Activated CD4-positive, alpha-beta memory T cell treated with anti-CD3 and anti-CD28 coated beads for 36 hours (primary cell): ENCODE data around the gene CCDC127. TPM values are rescaled to one million over a fixed set of nuclear protein-coding genes. Genes with fewer than 3 reads are reported as not detected.

Source experiments
- CTCF ChIA-PET: fragments of 350-600 bp; sonication (Branson Sonifier 250); formaldehyde crosslinking; loops from one replicate; lab custom pipeline; 2021; ENCODE audit warnings: antibody characterized with exemption, inconsistent platforms; lab: Charles Lee
- POLR2A ChIA-PET: fragments of 350-600 bp; sonication (Branson Sonifier 250); formaldehyde crosslinking; loops from one replicate; lab custom pipeline; 2021; ENCODE audit warnings: antibody characterized with exemption; lab: Charles Lee
- DNase-seq: peaks from one replicate; pipeline ENCODE4 v3.0.0-alpha.2; 2020
- H3K27ac Mint-ChIP-seq: one replicate; pipeline ENCODE4 v1.8.0; 2021; ENCODE audit warnings: mixed read lengths
- H3K27me3 Mint-ChIP-seq: one replicate; pipeline ENCODE4 v1.8.0; 2021; ENCODE audit warnings: mixed read lengths
- H3K36me3 Mint-ChIP-seq: one replicate; pipeline ENCODE4 v1.8.0; 2021; ENCODE audit warnings: mixed read lengths
- H3K4me1 Mint-ChIP-seq: one replicate; pipeline ENCODE4 v1.8.0; 2021; ENCODE audit warnings: low read depth, mixed read lengths
- H3K4me3 Mint-ChIP-seq: one replicate; pipeline ENCODE4 v1.8.0; 2021; ENCODE audit warnings: mild to moderate bottlenecking, mixed read lengths
- H3K9me3 Mint-ChIP-seq: one replicate; pipeline ENCODE4 v1.8.0; 2021; ENCODE audit warnings: mixed read lengths
- intact Hi-C: fragments of 100-400 bp; cut with micrococcal nuclease; formaldehyde crosslinking; loops from one replicate; pipeline ENCODE4 v1.15.1; 2023
- total RNA-seq, 2 experiments: library from RNA; stranded (reverse); gene quantifications; one replicate each; pipeline ENCODE4 v1.2.3, GENCODE V29; 2021

CCDC127 gene
- total RNA-seq, 2 experiments from 2014 or later, result 4.3 to 5.0 TPM

DNA sequence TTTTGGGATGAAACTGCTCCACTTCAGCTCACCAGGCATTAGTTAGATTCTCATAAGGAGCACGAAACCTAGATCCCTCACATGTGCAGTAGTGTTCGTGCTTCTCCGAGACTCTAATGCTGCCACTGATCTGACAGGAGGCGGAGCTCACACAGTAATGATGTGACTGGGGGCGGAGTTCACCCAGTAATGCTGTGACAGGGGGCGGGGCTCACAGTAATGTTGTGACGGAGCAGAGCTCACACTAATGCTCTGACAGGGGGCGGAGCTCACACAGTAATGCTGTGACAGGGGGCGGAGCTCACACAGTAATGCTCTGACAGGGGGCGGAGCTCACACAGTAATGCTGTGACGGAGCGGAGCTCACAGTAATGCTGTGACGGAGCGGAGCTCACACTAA, 53.7 kb downstream of the CCDC127 start:
- intact Hi-C loops, result no loop called here
- POLR2A ChIA-PET, result no interaction called here
- CTCF ChIA-PET, result interaction anchor here (1.1 kb wide), 1 partner anchor 25 kb away, joined by 3 read pairs; no protein-coding TSS in a partner anchor
- Mint-ChIP-seq H3K4me1 (no peaks in the 10 kb centered on the region), H3K4me3 (no peak overlapping the region), H3K27me3 (peaks cover 13% of the 10 kb centered on the region), H3K9me3 (no peaks in the 10 kb centered on the region), H3K27ac (no peak overlapping the region), H3K36me3 (no peaks in the 10 kb centered on the region)
- no peak for DNase-seq

- Mint-ChIP-seq H3K27ac (no peak overlapping the region), H3K27me3 (peaks cover 14% of the 10 kb centered on the region), H3K4me3 (no peak overlapping the region), H3K36me3 (no peaks in the 10 kb centered on the region), H3K4me1 (no peaks in the 10 kb centered on the region), H3K9me3 (no peaks in the 10 kb centered on the region)
- ChIA-PET CTCF (interaction anchor here (1.1 kb wide), 1 partner anchor 25 kb away, joined by 3 read pairs; no protein-coding TSS in a partner anchor), POLR2A (no interaction called here)
- no peak for DNase-seq
- intact Hi-C loops, result no loop called here
Measured at GRCh38 chr5:163841-164240, 54.1 kb downstream of the CCDC127 start.

DNA sequence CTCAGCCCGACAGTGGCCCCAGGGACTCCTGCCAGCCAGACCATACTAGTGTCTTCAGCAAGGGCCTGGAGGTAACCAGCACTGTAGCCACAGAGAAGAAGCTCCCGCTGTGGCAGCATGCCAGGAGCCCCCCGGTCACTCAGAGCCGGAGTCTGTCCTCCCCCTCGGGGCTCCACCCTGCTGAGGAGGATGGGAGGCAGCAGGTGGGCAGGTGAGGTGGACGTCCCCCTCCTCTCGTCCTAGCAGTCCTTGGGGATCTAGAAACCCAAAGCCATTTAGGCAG, 54.7 kb downstream of the CCDC127 start:
- intact Hi-C loops, result no loop called here
- H3K4me3 Mint-ChIP-seq, result no peak overlapping the region
- H3K9me3 Mint-ChIP-seq, result no peaks in the 10 kb centered on the region
- ChIA-PET CTCF (no interaction called here), POLR2A (no interaction called here)
- H3K36me3 Mint-ChIP-seq, result no peaks in the 10 kb centered on the region
- peaks cover 14% of the 10 kb centered on the region for H3K27me3 Mint-ChIP-seq
- no peak for DNase-seq
- H3K4me1 Mint-ChIP-seq, result no peaks in the 10 kb centered on the region
- no peak overlapping the region for H3K27ac Mint-ChIP-seq

DNA sequence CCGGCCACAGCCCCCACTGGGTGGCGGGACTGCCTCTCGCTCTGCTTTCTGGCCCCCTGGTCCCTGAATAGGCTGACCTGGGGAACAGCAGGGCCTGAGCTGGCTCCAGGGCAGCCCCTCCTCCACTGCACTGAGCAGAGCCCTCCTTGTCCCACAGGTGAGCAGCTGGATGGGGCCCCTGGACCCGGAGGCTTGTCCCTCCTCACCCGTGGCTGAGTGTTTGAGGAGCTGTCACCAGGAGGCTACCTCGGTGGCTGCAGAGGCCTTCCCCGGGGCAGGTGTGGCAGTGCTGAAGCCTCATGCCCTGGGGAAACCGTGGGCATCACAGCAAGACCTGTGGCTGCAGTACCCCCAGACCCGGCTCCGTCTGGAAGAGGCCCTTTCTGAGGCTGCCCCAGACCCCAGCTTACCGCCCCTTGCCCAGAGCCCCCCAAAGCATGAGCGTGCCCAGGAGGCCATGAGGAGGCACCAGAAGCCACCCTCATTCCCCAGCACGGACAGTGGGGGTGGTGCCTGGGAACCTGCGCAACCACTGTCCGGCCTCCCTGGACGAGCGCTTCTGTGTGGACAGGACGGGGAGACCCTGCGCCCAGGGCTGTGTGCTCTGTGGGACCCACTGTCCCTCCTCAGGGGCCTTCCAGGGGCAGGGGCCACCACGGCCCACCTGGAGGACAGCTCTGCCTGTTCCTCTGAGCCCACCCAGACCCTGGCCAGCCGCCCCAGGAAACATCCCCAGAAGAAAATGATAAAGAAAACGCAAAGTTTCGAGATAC, 55.2 kb downstream of the CCDC127 start:
- CTCF ChIA-PET, result no interaction called here
- H3K9me3 Mint-ChIP-seq, result no peaks in the 10 kb centered on the region
- intact Hi-C loops, result no loop called here
- no peaks in the 10 kb centered on the region for H3K4me1 Mint-ChIP-seq
- H3K27ac Mint-ChIP-seq, result no peak overlapping the region
- POLR2A ChIA-PET, result no interaction called here
- no peak overlapping the region for H3K4me3 Mint-ChIP-seq
- H3K27me3 Mint-ChIP-seq, result peaks cover 14% of the 10 kb centered on the region
- H3K36me3 Mint-ChIP-seq, result no peaks in the 10 kb centered on the region
- DNase-seq, result no peak

DNA sequence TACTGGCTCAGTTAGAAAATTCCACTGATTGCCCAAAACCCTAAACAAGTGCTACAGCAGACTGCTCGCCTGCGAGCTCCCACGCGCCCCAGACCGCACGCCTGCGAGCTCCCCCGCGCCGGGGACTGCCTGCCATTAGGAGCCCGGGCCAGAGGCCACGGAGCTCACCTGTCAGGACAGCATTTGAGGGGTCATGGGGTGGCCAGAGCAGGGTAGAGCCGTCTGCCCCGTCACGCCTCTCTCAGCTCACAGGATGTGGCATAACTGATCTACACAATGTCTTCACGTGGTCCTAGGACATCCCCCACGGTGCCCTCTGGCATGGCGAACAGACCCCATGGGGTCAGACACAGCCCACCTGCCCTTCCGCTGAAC, 55.8 kb downstream of the CCDC127 start:
- Mint-ChIP-seq H3K27ac (no peak overlapping the region), H3K9me3 (no peaks in the 10 kb centered on the region), H3K4me3 (no peak overlapping the region), H3K4me1 (no peaks in the 10 kb centered on the region), H3K36me3 (no peaks in the 10 kb centered on the region), H3K27me3 (peaks cover 14% of the 10 kb centered on the region)
- intact Hi-C loops, result no loop called here
- POLR2A ChIA-PET, result no interaction called here
- no peak for DNase-seq
- CTCF ChIA-PET, result no interaction called here

DNA sequence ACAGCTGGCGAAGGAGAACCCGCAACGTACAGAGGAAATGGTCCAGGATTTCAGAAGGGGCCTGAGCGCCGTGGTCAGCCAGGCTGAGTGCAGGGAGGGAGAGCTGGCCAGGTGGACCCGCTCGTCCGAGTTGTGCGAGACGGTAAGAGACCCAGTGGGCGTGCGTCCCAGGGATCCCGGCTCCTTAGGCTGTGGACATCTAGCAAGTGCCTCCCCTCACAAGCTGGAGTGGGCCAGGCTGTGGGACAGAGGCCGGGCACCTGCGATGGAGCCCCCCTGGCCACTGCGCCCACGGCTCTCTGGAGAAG, 56.2 kb downstream of the CCDC127 start:
- peaks cover 14% of the 10 kb centered on the region for H3K27me3 Mint-ChIP-seq
- ChIA-PET POLR2A (no interaction called here), CTCF (no interaction called here)
- H3K4me1 Mint-ChIP-seq, result no peaks in the 10 kb centered on the region
- H3K9me3 Mint-ChIP-seq, result no peaks in the 10 kb centered on the region
- intact Hi-C loops, result no loop called here
- H3K27ac Mint-ChIP-seq, result no peak overlapping the region
- no peaks in the 10 kb centered on the region for H3K36me3 Mint-ChIP-seq
- H3K4me3 Mint-ChIP-seq, result no peak overlapping the region
- no peak for DNase-seq

GRCh38 chr5:160921-161802, 56.8 kb downstream of the CCDC127 start:
- intact Hi-C loops, result no loop called here
- CTCF ChIA-PET, result no interaction called here
- Mint-ChIP-seq H3K4me3 (no peak overlapping the region), H3K36me3 (no peaks in the 10 kb centered on the region), H3K4me1 (no peaks in the 10 kb centered on the region), H3K27ac (no peak overlapping the region), H3K27me3 (peaks cover 14% of the 10 kb centered on the region), H3K9me3 (no peaks in the 10 kb centered on the region)
- DNase-seq, result no peak
- POLR2A ChIA-PET, result no interaction called here

- peaks cover 14% of the 10 kb centered on the region for H3K27me3 Mint-ChIP-seq
- H3K4me1 Mint-ChIP-seq, result no peaks in the 10 kb centered on the region
- no peak overlapping the region for H3K4me3 Mint-ChIP-seq
- no peak overlapping the region for H3K27ac Mint-ChIP-seq
- intact Hi-C loops, result no loop called here
- ChIA-PET CTCF (no interaction called here), POLR2A (no interaction called here)
- no peaks in the 10 kb centered on the region for H3K9me3 Mint-ChIP-seq
- no peaks in the 10 kb centered on the region for H3K36me3 Mint-ChIP-seq
- no peak for DNase-seq
Measured at GRCh38 chr5:160173-160510, 57.8 kb downstream of the CCDC127 start.

- ChIA-PET POLR2A (no interaction called here), CTCF (no interaction called here)
- Mint-ChIP-seq H3K36me3 (no peaks in the 10 kb centered on the region), H3K27ac (no peak overlapping the region), H3K27me3 (peaks cover 14% of the 10 kb centered on the region), H3K9me3 (no peaks in the 10 kb centered on the region), H3K4me1 (no peaks in the 10 kb centered on the region), H3K4me3 (no peak overlapping the region)
- intact Hi-C loops, result no loop called here
- DNase-seq, result no peak
Measured at GRCh38 chr5:159448-160172, 58.3 kb downstream of the CCDC127 start.

- Mint-ChIP-seq H3K27me3 (peaks cover 14% of the 10 kb centered on the region), H3K27ac (no peak overlapping the region), H3K9me3 (no peaks in the 10 kb centered on the region), H3K4me3 (no peak overlapping the region), H3K36me3 (no peaks in the 10 kb centered on the region), H3K4me1 (no peaks in the 10 kb centered on the region)
- POLR2A ChIA-PET, result no interaction called here
- intact Hi-C loops, result no loop called here
- CTCF ChIA-PET, result no interaction called here
- no peak for DNase-seq
Measured at GRCh38 chr5:158807-159447, 59.0 kb downstream of the CCDC127 start.

DNA sequence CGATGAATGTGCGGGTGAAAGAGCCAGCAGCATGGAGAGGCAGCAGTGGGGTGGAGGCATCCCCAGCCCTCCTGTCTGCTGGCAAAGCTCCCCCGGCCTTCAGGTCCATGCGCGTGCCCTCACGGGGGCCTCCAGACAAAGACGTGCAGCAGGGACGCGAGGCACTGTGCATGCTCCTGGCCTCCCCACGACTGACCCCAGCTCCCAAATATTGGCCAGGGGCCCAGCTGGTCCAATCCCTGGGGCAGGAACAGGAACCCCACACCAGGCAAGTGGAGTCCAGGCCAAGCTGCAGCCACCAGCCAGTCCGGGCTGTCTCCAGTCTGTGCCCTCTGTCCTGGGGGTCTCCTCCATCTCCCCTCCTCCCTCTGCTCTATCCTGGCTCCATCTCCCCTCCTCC, 60.2 kb downstream of the CCDC127 start:
- DNase-seq, result no peak
- Mint-ChIP-seq H3K27me3 (peaks cover 14% of the 10 kb centered on the region), H3K4me1 (no peaks in the 10 kb centered on the region), H3K4me3 (no peak overlapping the region), H3K27ac (no peak overlapping the region), H3K9me3 (no peaks in the 10 kb centered on the region), H3K36me3 (no peaks in the 10 kb centered on the region)
- intact Hi-C loops, result no loop called here
- POLR2A ChIA-PET, result no interaction called here
- CTCF ChIA-PET, result no interaction called here

DNA sequence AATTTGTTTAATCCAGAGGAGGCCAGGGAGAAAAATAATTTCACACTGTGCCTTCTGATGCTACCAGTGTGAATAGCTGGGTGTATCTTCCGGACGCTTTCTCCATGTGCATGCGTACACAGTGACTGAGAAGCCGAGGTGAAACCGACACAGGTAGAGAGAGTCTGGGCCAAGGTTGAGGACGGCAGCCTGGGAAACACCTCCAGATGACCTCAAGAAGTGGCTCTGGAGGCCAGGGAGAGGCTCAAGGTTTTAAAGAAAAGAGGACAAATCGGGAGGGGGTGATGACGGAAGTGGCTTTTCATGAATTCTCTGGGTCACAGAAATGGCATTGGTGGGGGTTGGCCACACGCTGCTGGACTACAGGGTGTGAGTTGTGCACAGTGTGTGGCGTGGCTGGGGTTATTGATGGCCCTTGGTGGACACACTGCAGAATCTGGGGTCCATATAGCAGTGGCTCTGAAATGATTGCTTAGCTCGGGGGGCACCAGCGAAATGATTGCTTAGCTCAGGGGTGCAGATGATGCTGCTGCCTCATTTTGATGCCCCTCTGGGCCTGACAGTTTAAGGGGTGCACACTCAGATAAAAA, 60.7 kb downstream of the CCDC127 start:
- CTCF ChIA-PET, result no interaction called here
- Mint-ChIP-seq H3K36me3 (no peaks in the 10 kb centered on the region), H3K4me1 (no peaks in the 10 kb centered on the region), H3K4me3 (no peak overlapping the region), H3K27me3 (peaks cover 14% of the 10 kb centered on the region), H3K27ac (no peak overlapping the region), H3K9me3 (no peaks in the 10 kb centered on the region)
- POLR2A ChIA-PET, result no interaction called here
- no peak for DNase-seq
- intact Hi-C loops, result no loop called here
